Head of caudate nucleus (tissue), 42 donors: ENCODE results near the gene BDH1.

Experiments used
- DNase-seq, 42 donors: peaks; one replicate each; pipeline versions ENCODE4 v3.0.0 to v3.0.0-alpha.2; 2020 to 2021; ENCODE audit warnings: mixed read lengths in 7 of 42
- intact Hi-C: fragments of 100-400 bp; cut with DNase I; formaldehyde crosslinking; loops from one replicate; pipeline ENCODE4 v1.15.0; 2022

The BDH1 gene

GRCh38 chr3:197512691-197513571 is 42.8 kb downstream of the BDH1 start:
- no peak for DNase-seq
- intact Hi-C loops: loop anchor here (5.0 kb wide), 2 partner anchors 39 to 56 kb away; no protein-coding TSS in a partner anchor

- intact Hi-C loops: loop anchor here (5.0 kb wide), 2 partner anchors 40 to 55 kb away; no protein-coding TSS in a partner anchor
- DNase-seq: no peak
Observed at GRCh38 chr3:197511853-197512635, 43.7 kb downstream of the BDH1 start.

- peak in 2 of 42 donors; percentile 49 to 53 for DNase-seq
- intact Hi-C loops: loop anchor here (5.0 kb wide), 2 partner anchors 41 to 54 kb away; no protein-coding TSS in a partner anchor
Observed at GRCh38 chr3:197511130-197511529, 44.6 kb downstream of the BDH1 start.

- no peak for DNase-seq
Observed at GRCh38 chr3:197510642-197511018, 45.1 kb downstream of the BDH1 start.

DNA sequence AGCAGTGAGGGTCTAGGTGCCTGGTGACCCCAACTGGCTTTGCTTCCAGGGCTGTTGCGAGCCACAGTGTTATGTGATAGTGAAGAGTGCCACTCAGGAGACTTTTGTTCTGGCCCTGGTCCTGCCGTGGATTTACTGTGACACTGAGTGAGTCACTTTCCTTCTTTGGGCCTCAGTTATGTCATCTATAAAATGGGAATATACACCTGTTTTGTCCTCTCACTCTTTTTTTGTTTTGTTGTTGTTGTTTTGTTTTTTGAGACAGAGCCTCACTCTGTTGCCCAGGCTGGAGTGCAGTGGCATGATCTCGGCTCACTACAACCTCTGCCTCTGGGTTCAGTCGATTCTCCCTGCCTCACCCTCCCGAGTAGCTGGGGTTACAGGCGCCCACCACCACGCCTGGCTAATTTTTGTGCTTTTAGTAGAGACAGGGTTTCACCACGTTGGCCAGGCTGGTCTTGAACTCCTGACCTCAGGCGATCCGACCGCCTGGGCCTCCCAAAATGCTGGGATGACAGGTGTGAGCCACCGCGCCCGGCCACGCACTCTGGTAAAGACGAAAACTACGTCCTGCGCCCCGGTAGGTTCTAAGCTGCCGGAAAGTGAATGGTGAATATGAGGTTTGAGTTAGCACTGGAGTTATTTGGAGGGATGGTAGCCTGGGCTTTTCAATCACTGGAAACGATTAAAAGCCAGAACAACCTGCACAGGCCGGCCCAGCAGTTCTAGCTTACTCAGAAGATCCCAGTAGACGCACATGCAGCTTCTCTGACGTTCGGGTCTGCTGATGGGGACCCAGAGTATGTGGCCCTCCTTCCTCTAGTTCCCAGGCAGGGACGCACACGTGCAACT is 46.6 kb downstream of the BDH1 start:
- DNase-seq: peak in 7 of 42 donors; percentile 26 to 47 (median 40)
- intact Hi-C loops: loop anchor here (2.0 to 10.0 kb wide), 2 partner anchors 252 to 284 kb away; no protein-coding TSS in a partner anchor

More at GRCh38 chr3:197510642-197511018, 45.1 kb downstream of the BDH1 start:
- intact Hi-C loops: loop anchor here (5.0 kb wide), 2 partner anchors 42 to 53 kb away; no protein-coding TSS in a partner anchor

DNA sequence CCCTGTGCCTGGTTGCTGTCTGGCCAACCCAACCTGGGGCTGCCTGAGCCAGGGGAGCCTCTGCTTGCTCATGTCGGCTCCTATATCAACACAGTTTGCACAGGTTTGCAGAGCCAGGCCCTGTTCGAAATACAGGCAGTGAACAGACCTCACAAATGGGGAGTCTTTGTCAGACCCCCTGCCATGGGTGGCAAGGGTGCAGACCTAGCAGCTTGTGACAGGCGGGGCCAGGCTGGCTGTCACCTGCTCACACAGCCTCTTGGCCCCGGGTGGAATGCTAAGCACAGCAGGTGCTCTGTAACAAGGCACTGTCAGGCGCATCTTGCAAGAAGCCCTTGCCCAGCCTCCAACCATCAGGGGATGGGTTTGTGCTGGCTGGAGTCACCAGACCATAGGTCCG is 47.3 kb downstream of the BDH1 start:
- DNase-seq: no peak
- intact Hi-C loops: loop anchor here (2.0 to 10.0 kb wide), 2 partner anchors 252 to 284 kb away; no protein-coding TSS in a partner anchor

DNA sequence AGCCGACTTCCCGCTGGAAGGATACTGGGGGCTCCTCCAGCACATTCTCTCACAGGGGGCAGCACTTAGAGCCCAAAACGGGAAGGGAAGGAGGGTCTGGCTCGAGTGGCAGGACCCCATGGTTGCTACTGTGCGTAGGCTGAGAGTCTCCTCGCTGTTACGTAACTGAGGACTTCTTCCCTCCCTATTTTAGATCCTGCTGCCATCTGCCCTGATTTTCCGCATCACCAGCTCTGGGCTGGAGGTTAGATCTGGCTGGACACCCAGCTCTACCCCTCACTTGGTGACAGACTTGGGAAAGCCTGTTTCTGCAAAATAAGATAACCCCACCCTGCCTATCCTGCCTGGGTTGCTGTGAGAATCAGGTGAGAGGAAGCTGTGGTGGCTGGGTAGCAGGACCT is 47.7 kb downstream of the BDH1 start:
- intact Hi-C loops: loop anchor here (2.0 to 10.0 kb wide), 2 partner anchors 251 to 283 kb away; no protein-coding TSS in a partner anchor
- DNase-seq: no peak

DNA sequence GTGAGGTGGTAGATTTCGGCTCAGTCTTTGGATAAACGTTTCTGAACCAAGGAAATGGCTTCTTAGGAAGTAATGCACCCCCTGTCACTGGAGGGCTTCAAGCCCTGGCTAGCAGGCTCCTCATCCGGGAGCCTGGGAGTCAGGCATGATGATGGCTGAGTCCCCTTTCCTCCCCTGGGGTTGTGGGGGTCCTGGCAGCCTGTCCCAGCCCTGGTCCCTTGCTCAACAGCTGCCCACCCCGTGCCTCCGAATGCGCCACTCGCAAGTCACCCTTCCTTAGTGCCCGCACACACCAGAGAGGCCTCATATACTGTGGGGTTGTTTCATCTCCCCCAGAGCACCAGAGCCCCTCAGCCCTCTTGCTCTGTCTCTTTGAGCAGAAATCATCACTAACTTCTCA is 48.2 kb downstream of the BDH1 start:
- DNase-seq: no peak
- intact Hi-C loops: loop anchor here (10.0 kb wide), 1 partner anchor 283 kb away; no protein-coding TSS in a partner anchor

GRCh38 chr3:197507081-197507480 is 48.7 kb downstream of the BDH1 start:
- DNase-seq: no peak
- intact Hi-C loops: loop anchor here (10.0 kb wide), 1 partner anchor 282 kb away; no protein-coding TSS in a partner anchor

- intact Hi-C loops: loop anchor here (10.0 kb wide), 1 partner anchor 281 kb away; no protein-coding TSS in a partner anchor
Observed at GRCh38 chr3:197505796-197506548, 49.8 kb downstream of the BDH1 start.

GRCh38 chr3:197504641-197505121 is 51.1 kb downstream of the BDH1 start:
- DNase-seq: peak in 33 of 42 donors; percentile 34 to 82 (median 59)
- intact Hi-C loops: loop anchor here (10.0 kb wide), 1 partner anchor 280 kb away; no protein-coding TSS in a partner anchor

More at GRCh38 chr3:197505796-197506548, 49.8 kb downstream of the BDH1 start:
- DNase-seq: peak in 4 of 42 donors; percentile 25 to 54 (median 30)

DNA sequence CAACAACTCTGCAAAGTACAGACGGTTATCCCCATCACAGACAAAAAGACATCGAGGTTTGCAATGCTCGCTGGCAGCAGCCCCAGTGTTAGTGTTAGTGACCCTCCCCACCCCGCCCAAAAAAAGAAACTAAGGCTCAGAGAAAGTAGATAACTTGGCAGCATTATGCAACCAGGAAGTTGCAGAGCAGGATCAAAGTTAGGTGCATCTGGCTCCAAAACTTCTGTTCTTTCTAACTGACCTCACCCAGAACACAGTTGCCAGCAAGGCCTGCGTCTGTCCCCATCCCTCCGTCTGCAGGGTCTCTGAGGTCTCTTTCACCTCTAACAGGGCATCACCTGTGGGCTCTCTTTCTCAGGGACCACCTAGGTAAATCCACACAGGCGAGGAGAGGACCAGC is 51.5 kb downstream of the BDH1 start:
- intact Hi-C loops: loop anchor here (10.0 kb wide), 1 partner anchor 279 kb away; no protein-coding TSS in a partner anchor
- DNase-seq: no peak

DNA sequence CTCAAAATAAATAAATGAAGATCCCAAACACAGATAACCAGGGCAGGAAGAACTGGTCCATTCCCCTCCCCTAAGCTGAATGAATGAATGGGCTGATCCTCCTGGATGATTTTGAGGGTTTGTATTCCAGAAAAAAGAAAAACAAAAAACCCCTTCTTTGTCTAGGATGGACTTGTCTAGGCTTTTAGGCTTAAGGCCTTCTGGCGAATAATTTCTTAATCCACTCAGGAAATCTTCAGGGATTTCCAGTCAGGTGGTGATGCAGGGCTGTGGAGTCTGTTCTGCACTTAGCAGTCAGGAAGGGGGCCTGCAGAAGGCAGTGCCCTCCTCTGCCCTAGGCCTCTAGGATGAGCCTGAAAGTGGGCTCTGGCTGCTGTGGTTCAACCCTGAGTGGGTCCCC is 52.1 kb downstream of the BDH1 start:
- intact Hi-C loops: loop anchor here (10.0 kb wide), 1 partner anchor 279 kb away; no protein-coding TSS in a partner anchor
- DNase-seq: no peak

GRCh38 chr3:197501879-197502620 is 53.7 kb downstream of the BDH1 start:
- intact Hi-C loops: loop anchor here (10.0 kb wide), 1 partner anchor 277 kb away; no protein-coding TSS in a partner anchor
- peak; percentile 49 to 88 (median 73) for DNase-seq

DNA sequence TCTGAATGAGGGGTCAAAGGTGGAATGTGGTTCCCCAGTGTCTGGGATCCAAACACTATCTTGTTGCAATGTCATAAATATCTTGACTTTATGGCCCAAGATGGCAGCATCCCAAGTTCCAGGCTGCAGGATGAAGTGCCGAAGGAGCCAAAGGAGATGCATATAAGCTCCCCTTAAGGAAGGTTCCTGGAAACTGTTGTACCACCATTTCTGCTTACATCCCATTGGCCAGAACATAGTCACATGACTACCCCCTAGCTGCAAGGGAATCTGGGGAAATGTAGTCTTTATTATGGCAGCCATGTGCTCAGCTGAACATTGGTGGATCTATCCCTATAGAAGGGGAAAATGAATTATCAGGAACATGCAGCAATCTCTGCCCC is 54.3 kb downstream of the BDH1 start:
- peak in 8 of 42 donors; percentile 33 to 63 (median 52) for DNase-seq
- intact Hi-C loops: loop anchor here (10.0 kb wide), 1 partner anchor 277 kb away; no protein-coding TSS in a partner anchor

- intact Hi-C loops: loop anchor here (10.0 kb wide), 1 partner anchor 276 kb away; no protein-coding TSS in a partner anchor
- no peak for DNase-seq
Observed at GRCh38 chr3:197500812-197501211, 55.0 kb downstream of the BDH1 start.
